CD4-positive, alpha-beta T cell treated with Interleukin-15 for 4 hours (primary cell): ENCODE measurements around the gene TMEM140.

Experiments used
- DNase-seq: peaks from one replicate; pipeline ENCODE4 v3.0.0-alpha.2; 2020; ENCODE audit warnings: low spot score

Gene TMEM140

GRCh38 chr7:135174941-135175340 lies 27.1 kb downstream of the TMEM140 start:
- DNase-seq: no peak

DNA sequence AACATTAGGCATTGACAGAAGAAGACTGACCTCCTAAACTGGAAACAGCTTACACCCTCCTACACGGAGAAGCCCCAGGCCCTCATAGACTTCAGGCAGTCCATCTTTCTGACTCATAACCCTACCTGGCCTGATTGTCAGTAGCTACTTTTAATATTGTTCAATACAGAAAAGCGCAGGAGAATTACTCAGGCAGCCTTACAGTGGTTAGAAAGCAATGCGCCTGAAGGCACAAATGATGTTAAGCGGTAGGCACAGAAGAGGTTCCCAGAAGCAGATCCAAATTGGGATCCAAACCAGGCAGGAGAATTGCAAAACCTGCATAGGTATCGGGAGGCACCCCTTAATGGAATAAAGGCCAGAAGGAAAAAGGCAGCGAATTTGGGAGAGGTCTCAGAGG lies 28.1 kb downstream of the TMEM140 start:
- no peak for DNase-seq

GRCh38 chr7:135177028-135177696 lies 29.3 kb downstream of the TMEM140 start:
- DNase-seq: no peak

- DNase-seq: no peak
Measured at GRCh38 chr7:135178364-135178763, 30.5 kb downstream of the TMEM140 start.

GRCh38 chr7:135179321-135179925 lies 31.6 kb downstream of the TMEM140 start:
- no peak for DNase-seq

- no peak for DNase-seq
Measured at GRCh38 chr7:135180122-135180521, 32.2 kb downstream of the TMEM140 start.

DNA sequence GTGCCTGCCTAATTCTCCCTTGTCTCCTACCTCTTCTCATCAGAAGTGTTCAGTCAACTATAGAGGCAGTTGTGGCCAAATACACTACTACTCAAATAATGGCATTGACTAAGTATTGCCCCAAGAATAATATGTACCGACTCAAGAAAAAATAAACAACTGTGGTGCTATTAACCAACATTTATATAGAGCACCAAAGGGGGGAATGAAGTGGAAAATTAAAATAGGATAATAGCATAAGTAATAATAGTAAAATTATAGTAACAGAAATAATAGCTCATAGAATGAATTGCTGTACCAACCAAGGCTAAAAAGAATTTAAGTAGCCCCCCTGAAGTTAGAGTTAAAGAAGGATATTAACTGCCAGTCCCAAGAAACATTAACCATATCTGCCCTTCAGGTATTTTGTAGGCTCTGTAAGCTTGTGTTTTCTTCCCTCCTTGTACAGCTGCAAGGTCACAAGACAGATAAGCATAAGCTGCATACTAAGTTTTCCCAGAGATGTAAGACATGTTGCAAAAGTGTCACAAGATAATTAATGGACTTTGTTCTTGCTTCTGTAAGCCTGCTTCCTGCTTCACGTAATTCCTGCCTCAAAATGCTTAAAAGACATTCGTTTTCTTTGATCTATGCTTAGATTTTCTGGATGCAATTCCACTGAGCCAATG lies 33.5 kb downstream of the TMEM140 start:
- DNase-seq: no peak

DNA sequence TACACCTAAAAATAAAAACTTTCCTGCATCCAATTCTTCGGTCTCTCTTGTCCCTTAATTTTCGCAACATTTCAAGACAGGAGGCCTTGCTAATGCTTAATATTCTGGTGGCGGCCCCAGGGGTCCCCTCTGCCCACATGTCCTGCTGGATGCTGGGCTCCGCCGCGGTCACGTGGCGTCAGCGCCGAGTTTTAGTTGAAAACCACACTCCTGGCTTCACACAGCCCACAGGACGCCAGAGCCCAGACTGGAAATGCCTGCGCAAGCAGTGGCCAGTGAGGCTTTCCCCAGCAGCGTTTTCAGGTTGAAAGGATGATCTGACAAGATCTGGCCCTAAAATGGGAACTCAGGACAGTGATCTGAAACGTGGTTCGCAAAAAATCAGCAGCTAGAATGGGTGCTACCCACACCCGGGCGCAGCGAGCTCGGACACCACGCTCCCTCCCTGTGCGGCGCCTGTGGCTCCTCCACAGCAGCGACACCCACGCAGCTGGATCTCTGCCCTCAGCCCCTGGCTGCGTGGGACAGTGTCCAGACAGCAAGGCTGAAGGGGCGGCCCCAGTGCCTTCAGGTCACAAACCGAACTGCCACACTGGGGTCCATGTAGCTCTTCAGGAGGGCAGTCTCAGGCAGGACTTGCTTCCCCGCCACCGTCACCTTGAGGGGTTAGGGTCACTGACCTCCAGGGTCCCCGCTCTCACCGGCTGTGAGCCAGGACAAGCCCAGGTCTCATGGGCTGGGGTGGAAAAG lies 34.2 kb downstream of the TMEM140 start:
- DNase-seq: no peak

GRCh38 chr7:135183478-135183877 lies 35.6 kb downstream of the TMEM140 start:
- no peak for DNase-seq

DNA sequence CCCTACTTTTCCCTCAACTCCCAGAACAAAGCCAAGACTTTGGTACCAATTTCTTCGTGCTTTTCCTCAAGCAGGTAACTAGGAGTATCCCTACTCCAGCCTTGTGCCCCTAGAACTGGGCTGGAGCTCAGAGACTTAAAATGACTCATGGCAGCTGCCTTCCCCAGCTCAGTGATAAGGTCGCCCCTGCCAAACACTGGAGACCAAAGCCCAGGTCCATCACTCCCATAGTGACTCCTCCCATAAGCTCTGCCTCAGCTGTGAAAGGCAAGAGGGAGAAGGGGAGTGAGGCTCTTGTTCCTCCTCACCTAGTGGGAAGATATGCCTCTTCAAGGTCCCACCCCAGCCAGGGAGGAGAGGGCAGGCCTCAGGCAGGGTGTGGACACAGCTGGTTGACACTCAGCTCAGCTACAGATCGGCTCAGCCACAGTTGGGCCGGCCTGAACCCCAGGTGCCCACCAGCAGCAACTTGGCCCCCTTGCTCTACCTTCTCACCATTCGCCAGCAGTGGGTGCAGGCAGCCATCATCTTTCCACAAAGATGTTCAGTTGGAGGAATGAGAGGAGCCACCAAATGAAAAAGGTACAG lies 36.5 kb downstream of the TMEM140 start:
- DNase-seq: no peak

- DNase-seq: no peak
Measured at GRCh38 chr7:135185471-135186260, 37.8 kb downstream of the TMEM140 start.

GRCh38 chr7:135186261-135186540 lies 38.3 kb downstream of the TMEM140 start:
- DNase-seq: no peak

GRCh38 chr7:135186841-135187253 lies 39.0 kb downstream of the TMEM140 start:
- no peak for DNase-seq

DNA sequence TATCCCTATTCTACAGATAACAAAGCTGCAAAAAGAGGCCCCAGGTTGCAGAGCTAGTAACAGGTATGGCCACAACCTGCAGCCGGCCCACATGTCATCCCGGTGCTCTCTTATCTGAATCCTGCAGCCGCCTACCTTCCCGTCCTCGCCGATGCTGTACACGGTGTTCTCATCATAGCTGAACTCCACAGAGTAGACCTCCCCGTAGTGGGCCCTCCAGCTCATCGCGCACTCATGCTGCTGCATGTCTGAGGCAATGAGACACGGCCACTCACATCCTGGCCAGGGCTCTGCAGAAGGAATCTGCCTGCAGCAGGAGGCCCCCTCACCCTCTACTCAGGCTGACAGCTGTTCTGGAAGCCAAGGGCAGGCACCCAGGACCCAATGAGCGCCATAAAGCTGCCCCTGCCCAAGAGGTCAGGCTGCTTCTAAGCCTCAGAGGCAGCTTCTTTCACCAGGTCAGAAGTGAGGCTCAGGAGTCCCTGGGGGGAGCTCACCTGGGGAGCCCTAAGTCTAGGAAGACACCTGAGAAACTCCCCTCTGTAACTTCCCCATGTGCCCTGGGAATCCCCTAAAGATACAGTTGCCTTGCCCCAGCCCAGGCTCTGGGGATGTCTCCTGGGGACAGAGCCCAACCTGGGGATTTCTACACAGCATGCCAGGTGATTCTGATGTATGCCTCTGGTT lies 40.6 kb downstream of the TMEM140 start:
- no peak for DNase-seq

DNA sequence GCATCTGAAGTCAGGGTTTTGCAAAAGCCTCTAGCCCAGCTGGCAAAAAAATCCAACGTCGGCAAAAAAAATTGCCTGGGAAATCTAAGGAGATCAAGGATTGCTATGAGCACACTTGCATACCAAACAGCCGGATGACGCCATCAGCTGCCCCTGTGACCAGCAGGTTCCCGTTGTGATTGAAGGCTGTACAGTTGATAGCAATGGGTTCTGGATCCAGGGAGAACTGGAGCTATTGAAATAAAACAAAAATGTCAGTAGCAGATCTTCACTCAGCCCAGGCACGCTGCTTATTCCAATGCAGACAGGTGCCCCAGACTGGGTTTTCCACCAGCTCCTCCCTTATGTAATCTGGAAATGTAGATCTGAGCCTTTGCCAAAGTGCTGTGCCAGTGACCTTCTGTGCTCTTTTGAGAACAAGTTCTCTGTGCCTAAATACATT lies 41.4 kb downstream of the TMEM140 start:
- DNase-seq: no peak

- DNase-seq: no peak
Measured at GRCh38 chr7:135189961-135190360, 42.1 kb downstream of the TMEM140 start.

GRCh38 chr7:135190703-135191102 lies 42.8 kb downstream of the TMEM140 start:
- DNase-seq: no peak

DNA sequence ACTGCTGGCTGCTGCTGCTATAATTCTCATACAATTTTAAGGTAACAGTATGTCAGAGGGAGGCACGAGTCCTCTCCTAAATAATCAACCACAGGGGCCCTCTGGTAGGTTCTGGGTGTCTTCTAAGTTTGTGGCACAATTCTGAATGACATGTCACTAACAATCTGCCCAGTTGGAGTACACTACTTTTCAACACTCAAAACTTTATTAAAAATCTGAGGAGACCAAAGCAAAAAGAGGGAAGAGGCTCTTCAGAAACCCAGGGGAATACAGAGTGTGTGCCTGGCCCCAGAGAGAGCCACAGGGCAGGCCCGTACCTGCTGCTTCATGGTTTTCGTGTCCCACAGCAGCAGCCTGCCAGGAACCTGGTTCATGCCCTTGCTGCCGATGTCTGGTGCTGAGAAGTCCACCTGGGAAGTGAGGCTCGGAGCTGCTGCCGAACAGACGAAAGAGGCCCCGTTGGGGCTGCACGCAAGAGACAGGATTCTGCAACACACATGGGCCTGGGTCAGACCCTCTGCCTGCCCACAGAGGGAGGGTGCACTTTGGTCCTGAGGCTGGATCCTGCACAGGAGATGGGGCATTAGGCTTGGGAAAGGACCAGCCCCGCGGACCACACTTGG lies 45.2 kb downstream of the TMEM140 start:
- no peak for DNase-seq

GRCh38 chr7:135193615-135194081 lies 45.8 kb downstream of the TMEM140 start:
- no peak for DNase-seq

DNA sequence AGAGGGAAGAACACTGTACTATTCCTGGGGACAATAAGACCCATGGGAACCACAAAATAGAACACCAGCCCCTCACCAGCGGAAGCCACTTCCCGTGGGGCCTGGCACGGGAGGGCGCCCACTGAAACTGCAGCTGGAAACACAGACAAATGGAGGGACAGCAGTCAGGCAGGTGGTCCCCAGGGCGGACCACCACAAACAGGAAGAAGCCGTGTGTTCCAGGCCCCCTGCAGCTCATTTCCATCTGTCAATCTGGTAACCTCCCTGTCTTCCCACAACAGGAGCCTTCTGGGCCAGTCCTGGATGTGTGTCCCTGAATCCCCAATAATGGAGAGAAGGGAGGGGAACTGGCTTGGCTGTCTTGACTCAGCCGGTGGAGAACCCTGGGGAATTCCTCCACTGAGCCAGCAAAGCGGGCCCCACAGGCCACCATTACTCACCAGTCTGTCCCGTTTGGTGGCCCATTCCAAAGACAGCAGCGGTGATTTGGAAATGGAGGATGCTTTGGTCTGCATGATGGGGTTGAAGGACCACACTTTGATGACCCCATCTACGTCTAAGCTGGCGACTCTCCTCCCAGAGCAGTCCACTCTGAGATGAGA lies 46.7 kb downstream of the TMEM140 start:
- no peak for DNase-seq
